H1 (cell line): Measurements from ENCODE around the gene COL28A1.

ENCODE experiments used
- JUN ChIP-seq: IDR thresholded peaks from 2 replicates; pipeline ENCODE4 v1.6.1; 2011; ENCODE audit warnings: low read depth, mild to moderate bottlenecking, improper control_type of control experiment, low read length
- KDM1A ChIP-seq: fragments of 200-600, 300-600 bp; sonication (generic); IDR thresholded peaks from 2 replicates; pipeline ENCODE4 v1.7.1; 2016; ENCODE audit warnings: mild to moderate bottlenecking, low read length, borderline replicate concordance
- TF ChIP-seq, protein P1 (sequence below), 3 experiments: IDR thresholded peaks; 1 replicate in 2 of 3; 2 replicates in 1 of 3; pipeline versions ENCODE4 v1.5.1 to v1.6.1; 2011; ENCODE audit warnings: low read length in 3 of 3, mild to moderate bottlenecking in 3 of 3, inconsistent platforms in 2 of 3, low read depth in 1 of 3, moderate library complexity in 1 of 3; ENCODE audit not compliant: insufficient read depth in 1 of 3; ENCODE audit errors: control extremely low read depth in 1 of 3

DNA sequence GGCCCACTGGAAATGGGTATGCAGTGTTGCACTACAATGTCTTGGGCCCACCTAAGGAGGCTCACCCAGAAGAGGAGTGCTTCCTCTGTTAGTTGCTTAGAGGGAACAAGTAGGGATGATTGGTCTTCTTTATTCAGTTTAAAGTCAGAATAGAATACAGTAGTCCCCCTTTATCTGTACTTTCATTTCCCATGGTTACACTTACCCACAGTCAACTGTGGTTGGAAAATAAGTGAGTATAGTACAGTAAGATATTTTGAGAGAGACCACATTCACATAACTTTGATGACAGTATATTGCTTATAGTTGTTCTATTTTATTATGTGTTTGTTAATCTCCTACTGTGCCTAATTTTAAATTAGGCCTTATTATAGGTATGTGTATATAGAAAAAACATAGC lies 151.4 kb downstream of the COL28A1 start:
- TF ChIP-seq KDM1A (no peak), JUN (no peak)
- TF ChIP-seq, protein P1, sequence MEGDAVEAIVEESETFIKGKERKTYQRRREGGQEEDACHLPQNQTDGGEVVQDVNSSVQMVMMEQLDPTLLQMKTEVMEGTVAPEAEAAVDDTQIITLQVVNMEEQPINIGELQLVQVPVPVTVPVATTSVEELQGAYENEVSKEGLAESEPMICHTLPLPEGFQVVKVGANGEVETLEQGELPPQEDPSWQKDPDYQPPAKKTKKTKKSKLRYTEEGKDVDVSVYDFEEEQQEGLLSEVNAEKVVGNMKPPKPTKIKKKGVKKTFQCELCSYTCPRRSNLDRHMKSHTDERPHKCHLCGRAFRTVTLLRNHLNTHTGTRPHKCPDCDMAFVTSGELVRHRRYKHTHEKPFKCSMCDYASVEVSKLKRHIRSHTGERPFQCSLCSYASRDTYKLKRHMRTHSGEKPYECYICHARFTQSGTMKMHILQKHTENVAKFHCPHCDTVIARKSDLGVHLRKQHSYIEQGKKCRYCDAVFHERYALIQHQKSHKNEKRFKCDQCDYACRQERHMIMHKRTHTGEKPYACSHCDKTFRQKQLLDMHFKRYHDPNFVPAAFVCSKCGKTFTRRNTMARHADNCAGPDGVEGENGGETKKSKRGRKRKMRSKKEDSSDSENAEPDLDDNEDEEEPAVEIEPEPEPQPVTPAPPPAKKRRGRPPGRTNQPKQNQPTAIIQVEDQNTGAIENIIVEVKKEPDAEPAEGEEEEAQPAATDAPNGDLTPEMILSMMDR (IDR thresholded peaks at IDR 0.05; ENCODE audit: control extremely low read depth in 1 of 3, insufficient read depth in 1 of 3, low read depth in 1 of 3, low read length in 3 of 3) = no peak
